Right renal cortex interstitium (tissue), 3 donors: ENCODE data around the gene FGF4. TPM values are rescaled to one million over a fixed set of nuclear protein-coding genes. Genes with fewer than 3 reads are reported as not detected.

Experiments used
- DNase-seq, 3 donors: peaks; one replicate each; pipeline ENCODE4 v3.0.0-alpha.2; 2013; ENCODE audit warnings: low read depth in 3 of 3, low spot score in 2 of 3
- polyA plus RNA-seq, 3 donors: library from polyadenylated mRNA; unstranded; fragments of 120-200 nt; gene quantifications; one replicate each; pipeline ENCODE4 v1.2.1, GENCODE V29; 2013; ENCODE audit not compliant: insufficient read length in 3 of 3

Gene FGF4
- polyA plus RNA-seq, 3 donors: 0.04 TPM; not detected in 2

DNA sequence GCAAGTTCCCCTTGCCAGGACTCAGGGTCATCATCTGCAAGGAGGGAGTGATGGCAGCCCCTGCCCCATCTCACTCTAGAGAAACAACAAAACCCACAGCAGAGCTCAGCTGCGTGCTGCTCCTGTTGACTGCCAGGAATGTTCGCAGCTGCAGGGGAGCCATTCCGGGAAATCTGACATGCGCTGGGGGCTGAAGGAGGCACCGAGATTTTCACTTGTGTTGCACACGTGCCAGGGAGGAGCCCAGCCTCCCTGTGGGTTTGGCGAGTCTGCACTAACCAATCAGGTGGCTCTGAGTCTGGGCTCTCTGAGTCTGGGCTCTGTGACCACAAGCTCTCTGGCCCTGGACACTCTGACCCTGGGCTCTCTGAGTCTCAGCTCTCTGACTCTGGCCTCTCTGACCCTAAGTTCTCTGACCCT lies 33.5 kb upstream of the FGF4 start:
- DNase-seq: no peak

DNA sequence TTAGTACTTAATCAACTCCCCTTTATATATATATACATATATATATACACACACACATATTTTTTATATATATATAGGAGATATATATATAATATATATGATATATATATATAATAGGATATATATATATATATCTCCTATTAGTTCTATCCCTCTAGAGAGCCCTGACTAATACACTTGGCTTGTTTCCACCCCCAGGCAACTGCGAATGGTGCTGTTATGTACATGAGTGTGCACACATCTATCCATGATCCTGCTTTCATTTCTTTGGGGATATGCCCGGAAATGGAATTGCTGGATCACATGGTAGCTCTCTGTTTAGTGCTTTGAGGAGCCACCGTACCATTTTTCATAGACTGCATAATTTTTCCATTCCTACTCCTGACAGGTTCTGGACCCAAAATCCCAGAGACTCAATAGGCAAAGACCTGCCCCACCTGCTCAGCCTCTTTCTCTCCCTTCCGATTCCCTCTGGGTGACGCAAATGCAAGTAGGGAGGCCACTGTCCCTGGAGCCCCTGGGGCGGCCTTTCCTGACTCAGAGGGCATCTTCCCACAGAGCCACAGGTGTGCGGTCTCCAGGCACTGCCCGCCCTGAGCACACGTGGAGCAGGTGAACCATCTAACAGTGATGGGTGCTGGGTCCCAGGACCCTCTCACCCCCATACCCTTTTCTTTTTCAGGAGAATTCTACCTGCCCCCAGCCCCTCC lies 32.1 kb upstream of the FGF4 start:
- no peak for DNase-seq

DNA sequence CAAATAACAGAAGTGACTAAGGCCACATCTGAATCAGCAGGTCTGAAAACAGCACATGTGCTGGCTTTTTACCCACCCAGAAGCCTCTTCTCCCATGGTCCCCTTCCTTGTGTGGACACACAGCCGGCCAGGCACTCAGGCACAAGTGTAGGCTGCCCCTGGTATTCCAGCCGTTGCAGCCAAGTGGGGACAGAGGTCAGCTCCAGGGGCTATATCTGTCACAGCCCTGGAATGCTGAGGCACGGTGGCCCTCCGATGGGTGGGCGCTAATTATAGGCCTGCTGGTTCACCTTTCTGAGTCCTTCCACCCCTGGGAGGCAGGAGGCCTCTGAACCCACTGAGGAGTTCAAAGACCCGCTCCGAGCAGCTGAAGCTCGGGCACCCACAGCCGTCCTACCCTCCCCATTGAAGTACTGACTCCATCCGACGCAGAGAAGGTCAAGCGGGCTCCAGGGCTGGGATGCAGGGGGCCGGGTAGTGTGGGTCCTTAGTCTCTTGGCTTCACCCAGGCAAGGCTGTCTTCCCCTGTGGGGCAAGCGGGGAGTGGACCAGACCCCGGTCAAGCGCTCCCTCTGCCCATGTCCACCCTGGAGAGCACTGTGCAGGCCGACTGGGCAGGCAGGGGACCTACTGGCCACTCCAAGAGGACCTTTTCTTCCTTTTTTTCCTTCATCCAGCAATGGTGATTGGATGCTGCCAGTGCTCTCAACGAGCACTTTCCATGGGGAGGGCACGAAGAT lies 29.8 kb upstream of the FGF4 start:
- DNase-seq: no peak

DNA sequence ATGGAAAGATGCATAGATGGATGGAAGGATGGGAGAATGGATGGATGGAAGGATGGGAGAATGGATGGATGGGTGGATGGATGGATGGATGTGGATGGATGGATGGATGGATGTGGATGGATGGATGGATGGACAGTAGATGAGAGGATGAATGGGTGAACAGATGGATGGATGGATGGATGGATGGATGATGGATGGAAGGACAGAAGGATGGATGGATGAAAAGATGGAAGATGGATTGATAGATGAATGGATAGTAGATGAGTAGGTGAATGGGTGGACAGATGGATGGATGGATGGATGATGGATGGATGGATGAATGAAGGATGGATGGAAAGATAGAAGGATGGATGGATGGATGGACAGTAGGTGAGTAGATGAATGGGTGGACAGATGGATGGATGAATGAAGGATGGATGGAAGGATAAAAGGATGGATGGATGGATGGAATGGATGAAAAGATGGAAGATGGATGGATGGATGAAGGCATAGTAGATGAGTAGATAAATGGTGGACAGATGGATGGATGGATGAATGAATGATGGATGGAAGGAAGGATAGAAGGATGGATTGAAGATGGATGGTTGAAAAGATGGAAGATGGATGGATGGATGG lies 28.6 kb upstream of the FGF4 start:
- DNase-seq: no peak

DNA sequence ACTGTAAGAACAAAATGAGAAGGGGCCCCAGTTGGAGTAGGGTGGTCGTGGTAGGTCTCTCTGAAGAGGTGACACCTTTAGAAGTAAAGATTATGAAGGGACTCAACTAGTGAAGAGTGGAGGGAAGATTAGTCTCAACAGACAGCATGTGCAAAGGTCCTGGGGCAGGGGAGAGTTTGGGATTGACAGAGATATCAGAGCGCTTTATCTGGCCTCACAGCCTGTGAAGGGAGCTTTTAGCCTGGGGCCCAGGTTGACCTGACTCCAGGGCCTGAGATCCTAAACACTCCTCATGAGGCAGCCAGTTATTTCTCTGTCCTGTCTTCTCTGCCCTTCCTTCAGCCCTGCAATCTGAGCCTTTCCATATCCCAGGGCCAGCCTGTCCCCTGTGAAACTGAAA lies 27.9 kb upstream of the FGF4 start:
- DNase-seq: no peak

DNA sequence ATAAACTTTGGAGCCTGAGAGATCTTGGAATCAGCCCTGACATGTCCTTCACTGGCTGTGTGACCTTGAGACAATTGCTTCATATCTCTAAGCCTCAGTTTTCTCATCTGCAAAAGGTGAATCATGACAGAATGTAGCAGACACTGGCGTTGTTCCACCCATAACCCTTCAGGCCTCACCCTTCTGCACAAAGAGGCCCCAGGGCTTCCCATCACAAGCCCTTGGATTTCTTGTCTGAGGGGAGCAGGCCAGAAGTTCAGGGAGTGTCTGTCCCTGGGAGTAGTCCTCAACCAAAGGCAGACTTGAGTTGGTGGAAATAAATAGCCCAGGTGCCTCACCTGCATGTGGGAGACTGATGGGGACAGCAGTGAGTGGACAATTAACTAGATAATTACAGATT lies 27.4 kb upstream of the FGF4 start:
- no peak for DNase-seq

DNA sequence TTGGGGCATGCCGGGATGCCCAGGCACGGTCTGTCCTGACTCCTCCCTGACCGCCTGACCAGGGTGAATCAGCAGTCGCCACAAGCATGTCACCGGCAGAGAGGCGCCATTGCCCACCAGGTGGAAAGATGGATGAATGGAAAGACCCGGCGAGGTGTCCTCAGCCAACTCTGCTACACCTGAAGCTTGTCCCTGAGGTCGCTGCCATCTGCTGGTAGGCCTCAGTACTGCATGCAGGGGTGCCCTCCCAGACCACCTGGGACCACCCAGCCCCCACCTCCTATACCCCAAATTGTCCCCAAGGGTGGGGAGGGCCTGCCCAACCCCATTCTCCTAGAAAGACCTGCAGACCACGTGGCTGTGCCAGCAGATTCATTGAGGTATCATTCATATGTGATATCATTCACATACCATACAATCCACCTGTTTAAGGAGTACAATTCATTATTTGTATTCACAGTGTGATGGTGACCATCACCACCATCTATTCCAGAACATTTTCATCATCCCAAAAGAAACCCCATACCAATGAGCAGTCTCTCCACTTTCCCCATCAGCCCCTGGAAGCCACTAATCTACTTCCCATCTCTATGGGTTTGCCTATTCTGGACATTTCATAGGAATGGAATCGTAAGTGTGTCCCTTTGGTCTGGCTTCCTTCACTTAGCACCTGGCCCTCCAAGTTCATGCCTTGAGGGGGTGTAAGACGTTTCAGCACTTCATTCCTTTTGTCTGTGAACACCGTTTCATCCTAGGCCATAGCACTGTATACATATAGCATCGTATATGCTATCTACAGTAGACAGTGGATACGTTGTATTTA lies 26.6 kb upstream of the FGF4 start:
- DNase-seq: no peak

DNA sequence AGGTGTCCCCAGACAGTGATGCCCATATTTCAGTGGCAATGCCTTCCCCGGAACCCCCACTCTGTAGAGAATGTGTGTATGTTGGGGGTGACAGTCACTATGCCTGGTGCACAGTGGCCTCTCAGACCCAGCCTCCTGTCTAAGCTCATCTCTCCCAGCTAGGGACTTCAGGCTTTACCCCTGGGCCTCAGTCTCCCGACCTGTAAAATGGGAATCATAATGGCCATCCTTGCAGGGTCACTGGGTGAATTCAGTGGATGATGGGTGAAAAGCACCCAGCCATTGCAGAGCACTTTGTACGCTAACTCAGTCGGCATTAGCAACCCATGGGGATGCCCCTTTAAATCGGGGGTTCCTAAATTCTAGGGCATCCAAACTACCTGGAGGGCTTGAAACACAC lies 25.1 kb upstream of the FGF4 start:
- DNase-seq: no peak

DNA sequence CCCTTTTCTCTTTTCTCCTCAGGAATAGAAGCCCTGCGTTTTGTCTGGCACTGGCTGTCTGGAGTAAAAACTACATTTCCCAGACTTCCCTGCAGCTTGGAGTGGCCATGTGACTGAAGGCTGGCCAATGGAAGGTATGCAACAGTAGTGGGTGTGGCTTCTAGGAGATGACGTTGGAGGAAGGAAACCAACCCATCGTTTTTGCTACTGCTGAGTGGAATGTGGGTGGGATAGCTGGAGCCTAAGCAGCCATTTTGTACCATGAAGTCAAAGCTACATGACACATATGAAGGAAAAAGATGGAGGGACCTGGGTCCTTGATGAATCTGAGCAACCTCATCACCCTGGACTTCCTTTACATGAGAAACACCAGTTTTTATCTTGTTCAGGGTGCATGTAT lies 24.4 kb upstream of the FGF4 start:
- DNase-seq: no peak

DNA sequence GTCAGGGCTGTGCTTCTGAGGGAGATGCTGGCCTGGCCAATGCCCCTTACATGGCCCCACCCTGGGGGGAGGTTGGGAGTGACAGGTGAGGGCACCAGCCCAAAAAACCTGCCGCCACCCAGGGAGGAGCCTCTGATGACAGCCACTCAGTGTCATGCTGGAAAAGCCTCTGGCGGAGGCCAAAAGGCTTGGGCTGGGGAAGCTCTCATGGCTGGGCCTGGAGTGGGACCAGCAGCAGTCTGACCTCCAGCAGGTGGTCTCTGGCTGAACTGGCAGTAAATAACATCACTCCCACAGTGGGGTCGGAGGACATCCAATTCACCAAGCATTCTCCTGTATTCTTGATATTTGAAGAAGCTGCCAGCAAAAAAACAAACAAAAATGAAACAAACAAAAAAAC lies 24.0 kb upstream of the FGF4 start:
- DNase-seq: no peak

DNA sequence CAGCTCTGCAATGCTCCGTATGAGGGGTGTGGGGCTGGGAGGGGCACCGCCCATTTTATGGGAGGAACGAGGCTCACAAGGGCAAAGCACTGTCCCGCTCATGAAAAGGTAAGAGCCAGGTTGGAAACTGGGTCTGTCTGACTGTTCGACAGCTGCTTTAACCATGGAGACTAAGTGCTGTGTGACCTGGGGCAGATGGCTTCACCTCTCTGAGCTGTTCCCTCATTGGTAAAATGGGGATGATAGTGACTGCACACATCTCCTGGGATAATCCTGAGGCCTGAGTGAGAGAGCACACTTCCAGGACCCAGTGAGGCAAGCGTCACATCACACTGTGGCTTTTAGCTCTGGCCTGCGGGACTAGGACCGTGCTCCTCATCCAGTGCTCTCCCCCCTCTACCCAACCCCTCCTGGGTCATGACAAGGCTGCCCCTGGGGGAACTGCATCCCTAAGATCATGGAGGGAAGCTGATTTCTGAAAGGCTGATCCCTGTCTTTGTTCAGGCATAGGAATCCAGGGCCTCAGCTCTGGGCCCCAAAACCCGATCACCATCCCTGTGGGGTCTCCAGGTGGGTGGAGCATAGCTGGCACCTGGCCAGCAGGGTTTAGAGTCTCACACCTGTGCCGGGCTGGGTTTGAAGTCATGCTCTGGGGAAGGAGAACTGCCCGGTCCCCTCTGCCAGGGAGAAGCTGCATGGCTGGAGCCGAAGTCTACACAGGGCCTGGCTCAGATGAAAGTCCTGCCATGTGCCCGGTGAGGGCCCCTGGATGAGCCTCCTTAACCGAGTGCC lies 22.8 kb upstream of the FGF4 start:
- DNase-seq: no peak

DNA sequence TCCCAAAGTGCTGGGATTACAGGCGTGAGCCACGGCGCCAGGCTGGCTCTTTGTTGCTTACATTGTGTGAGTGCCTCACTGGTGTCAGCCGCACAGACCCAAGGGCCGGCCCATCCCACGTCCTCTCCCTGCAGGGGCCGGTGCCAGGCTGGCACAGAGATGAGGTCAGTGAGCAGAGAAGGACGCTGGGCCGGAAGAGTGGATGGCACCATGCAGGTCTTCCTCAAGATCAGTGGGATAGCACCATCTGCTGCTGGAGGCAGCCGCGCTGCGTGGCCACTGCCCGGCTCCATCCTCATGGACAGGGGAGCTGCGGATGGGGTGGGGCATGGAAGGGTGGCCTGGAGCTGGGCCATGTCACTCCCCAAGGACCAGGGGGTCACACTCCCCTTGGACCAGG lies 22.0 kb upstream of the FGF4 start:
- DNase-seq: no peak

DNA sequence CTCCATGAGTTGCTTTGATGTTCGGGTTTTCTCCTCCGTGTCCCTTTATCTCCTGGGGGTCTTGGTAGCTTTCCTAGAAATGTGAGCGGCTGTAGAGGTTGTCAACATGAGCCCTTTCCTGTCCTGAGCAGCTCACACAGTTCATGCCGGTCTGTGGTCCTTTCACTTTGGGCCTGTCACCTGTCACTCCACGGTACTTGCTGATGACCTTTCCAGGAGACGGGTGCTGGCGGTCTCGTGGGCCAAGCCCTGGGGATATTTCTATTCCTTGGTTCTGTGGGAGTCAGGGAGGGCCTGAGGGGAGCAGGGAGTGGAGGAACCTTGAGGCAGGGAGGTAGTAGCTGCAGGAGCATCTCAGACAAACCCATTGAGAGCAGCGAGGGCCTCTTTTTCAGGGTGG lies 20.9 kb upstream of the FGF4 start:
- no peak for DNase-seq

DNA sequence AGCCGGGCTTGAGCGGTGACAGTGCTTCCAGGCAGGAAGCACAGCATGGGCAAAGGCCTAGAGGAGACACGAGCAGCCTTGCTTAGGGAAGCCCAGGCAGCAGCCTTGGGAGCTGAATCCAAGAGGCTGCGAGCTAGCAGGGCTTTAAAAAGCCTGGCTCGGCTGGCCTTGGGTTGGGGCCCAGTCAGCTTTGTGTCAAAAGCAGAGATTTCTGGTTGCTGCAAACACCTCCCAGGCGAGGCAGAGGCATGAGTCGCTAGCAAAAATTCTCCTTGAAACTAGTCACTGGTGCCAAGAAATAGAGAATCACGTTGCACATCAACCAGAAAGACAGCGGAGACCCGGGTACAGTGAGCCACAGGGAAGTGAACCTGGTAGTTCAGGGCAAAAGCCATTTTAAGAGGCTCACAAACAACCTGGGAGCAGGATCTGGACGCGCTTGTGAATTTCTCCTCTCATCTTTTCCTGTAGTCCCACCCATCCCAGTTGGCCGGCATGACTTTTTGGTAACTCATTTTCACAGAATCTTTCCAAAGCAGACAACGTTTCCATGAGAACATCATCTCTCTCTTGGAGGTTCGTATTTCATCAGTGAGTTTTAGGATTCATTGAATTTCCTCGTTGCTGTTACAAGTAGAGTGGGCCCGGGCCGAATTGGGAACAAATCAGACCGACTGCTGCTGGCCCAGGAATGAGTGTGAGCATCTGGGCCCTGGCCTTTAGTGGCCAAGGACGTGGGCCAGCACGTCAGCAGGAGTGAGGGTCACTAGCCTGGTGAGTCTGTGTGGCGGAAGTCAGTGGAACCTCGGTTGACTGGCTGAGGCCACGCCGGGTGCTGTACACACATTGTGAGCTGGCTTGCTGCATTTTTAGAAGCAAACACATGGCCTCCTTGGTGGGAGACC lies 16.4 kb upstream of the FGF4 start:
- no peak for DNase-seq

DNA sequence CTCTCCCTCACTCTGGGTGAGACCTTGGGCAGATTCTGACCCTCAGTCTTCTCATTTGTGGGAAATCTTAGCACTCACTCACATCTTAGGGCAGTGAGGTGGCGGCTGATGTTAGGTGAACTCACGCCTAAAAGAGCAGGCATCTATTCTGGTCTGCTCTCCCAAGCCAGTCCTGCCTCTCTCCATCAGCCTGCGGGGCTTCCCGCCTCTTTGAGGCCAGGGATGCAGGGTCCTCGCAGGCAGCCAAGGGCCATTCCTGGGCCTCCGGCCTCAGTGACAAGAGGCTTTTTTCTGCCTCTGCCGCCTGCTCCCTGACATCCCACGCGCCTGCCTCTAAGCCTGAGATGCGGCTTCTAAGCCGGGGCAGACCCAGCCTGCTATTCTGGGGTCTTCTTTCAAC lies 13.8 kb upstream of the FGF4 start:
- DNase-seq: no peak

DNA sequence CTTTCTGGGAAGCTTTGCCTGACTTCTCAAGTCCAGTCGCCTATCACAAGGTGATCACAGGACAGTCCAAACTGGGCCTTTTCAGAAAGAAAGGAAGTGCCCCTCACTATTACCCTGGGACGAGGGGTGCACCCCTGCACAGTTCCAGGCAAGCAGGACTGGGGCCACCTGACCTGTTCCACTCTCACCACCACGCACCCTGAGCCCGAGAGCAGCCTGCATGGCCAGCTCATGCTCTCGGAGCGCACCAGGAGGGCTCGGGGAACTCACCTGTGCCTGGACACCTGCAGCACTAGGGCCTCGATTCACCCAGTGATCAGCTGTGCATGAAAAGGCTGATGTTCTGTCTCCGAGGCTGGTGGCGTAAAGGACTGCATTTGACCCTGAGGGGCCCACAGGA lies 12.8 kb upstream of the FGF4 start:
- no peak for DNase-seq

DNA sequence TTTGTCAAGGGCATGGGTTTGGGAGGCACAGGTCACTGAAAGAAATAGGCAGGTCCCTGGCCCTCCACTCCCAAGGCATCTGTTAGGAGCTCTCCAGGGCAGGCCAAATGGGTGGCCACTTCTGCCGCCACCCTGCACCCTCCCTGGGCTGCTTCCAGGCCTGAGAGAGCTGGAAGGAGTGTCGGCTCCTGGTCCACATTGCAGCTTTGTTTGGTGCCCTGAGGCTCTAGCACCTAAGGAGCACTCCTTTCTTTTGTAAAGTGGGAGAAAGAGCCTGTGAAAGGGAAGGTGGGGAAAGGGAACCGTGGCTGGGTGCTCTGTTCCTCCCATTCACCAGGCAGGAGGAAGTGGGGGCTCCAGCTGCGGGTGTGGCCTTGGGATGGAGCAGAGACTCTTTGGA lies 12.3 kb upstream of the FGF4 start:
- DNase-seq: no peak

DNA sequence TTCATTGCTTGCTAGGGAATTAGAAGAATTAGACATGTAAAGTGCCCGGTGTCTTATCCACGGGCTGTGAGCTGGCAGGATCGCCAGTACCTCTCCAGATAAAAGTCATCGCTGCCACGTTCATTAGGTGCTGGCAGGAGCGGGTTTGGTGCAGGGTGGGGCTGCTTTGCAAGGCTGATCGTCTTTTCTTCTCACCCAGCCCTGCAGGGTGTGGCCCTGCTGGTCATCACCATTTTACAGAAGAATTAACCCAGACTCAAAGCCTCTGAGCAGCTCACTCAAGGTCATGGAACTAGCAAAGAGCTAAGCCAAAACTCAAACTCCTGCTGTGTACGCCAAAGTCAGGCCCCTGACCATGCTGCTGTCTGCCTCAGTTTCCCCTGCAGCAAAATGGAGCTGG lies 6.1 kb upstream of the FGF4 start:
- DNase-seq: no peak

DNA sequence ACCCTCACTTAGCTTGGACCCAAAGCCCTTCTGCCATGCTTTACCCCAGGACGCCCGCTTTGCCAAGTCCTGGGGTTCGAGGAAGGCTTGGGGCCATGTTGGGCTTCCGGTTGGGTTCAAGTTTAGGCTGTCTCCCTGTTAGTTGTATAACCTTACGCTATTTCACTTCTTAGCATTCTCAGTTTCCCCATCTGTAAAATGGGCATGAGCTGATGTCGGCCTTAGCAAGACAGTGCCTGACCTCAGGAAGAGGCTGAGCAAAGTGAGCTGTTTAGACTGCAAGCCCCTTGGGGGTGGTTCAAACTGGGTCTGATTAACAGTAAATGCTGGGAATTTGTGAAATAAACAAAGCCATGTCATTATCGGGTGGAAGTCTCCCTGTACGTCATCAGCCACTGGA lies 3.2 kb upstream of the FGF4 start:
- no peak for DNase-seq
